Tibial artery (tissue), 4 donors: ENCODE data around the gene CAPN5.

Experiments
- DNase-seq, 2 donors: peaks; one replicate each; pipeline ENCODE4 v3.0.0-alpha.2; 2019
- H3K27ac ChIP-seq, 2 donors: fragments of 200-600 bp; sonication (generic) in 1 of 2; 1 replicate in 1 of 2; 2 replicates in 1 of 2; pipeline ENCODE4 v1.5.1; 2018 to 2019; ENCODE audit warnings: mild to moderate bottlenecking in 1 of 2
- H3K27me3 ChIP-seq, 2 donors: fragments of 200-600 bp; sonication (generic) in 1 of 2; one replicate each; pipeline versions ENCODE4 v1.5.1 to v1.6.0; 2016 to 2019
- H3K36me3 ChIP-seq, 3 donors: fragments of 200-600 bp; sonication (generic) in 2 of 3; one replicate each; pipeline ENCODE4 v1.5.1; 2016 to 2019; ENCODE audit warnings: mild to moderate bottlenecking in 2 of 3
- H3K4me1 ChIP-seq, 4 donors: fragments of 200-600 bp; sonication (generic) in 2 of 4; 1 replicate in 3 of 4; 2 replicates in 1 of 4; pipeline ENCODE4 v1.5.1; 2016 to 2019
- H3K4me3 ChIP-seq, 2 donors: fragments of 200-600 bp; sonication (generic) in 1 of 2; 1 replicate in 1 of 2; 2 replicates in 1 of 2; pipeline ENCODE4 v1.5.1; 2018 to 2019; ENCODE audit warnings: mild to moderate bottlenecking in 2 of 2
- H3K9me3 ChIP-seq, 3 donors: fragments of 200-600 bp; sonication (generic) in 1 of 3; one replicate each; pipeline ENCODE4 v1.5.1; 2016 to 2019
- intact Hi-C: fragments of 100-400 bp; cut with DNase I; formaldehyde crosslinking; loops from one replicate; pipeline ENCODE4 v1.15.0; 2023; ENCODE audit warnings: low total_unique reads
- TF ChIP-seq, protein P1 (sequence below), 2 experiments: fragments of 200-600 bp in 1 of 2; fragments of 450-650 bp in 1 of 2; IDR thresholded peaks; one replicate each; pipeline ENCODE4 v1.5.1; 2017 to 2019; ENCODE audit warnings: antibody characterized with exemption in 2 of 2, mild to moderate bottlenecking in 1 of 2, moderate library complexity in 1 of 2

Gene CAPN5

DNA sequence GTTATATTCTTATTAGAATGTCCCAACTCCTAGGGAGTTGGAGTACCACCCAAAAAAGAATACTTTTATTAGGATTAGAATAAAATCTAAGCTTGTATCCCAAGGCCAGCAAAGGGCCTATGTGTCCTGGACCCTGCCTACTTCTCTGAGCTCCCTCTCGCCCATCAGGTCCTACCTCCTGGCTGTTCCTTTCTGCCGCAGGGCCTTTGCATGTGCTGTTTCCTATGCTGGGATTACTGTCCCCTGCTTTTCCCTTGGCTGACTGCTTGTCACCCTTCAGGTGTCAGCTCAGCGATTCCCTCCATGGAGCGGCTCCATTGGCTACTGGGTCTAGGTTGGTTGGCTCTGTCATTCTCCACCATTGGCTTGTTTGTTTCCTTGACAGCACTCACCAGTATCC, 74.7 kb downstream of the CAPN5 start:
- TF ChIP-seq, protein P1, sequence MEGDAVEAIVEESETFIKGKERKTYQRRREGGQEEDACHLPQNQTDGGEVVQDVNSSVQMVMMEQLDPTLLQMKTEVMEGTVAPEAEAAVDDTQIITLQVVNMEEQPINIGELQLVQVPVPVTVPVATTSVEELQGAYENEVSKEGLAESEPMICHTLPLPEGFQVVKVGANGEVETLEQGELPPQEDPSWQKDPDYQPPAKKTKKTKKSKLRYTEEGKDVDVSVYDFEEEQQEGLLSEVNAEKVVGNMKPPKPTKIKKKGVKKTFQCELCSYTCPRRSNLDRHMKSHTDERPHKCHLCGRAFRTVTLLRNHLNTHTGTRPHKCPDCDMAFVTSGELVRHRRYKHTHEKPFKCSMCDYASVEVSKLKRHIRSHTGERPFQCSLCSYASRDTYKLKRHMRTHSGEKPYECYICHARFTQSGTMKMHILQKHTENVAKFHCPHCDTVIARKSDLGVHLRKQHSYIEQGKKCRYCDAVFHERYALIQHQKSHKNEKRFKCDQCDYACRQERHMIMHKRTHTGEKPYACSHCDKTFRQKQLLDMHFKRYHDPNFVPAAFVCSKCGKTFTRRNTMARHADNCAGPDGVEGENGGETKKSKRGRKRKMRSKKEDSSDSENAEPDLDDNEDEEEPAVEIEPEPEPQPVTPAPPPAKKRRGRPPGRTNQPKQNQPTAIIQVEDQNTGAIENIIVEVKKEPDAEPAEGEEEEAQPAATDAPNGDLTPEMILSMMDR (IDR thresholded peaks at IDR 0.05): no peak
- Histone ChIP-seq H3K4me1 (peaks cover 0 to 6% (median 2%) of the 10 kb centered on the region in 4 donors), H3K27me3 (peaks cover 0 to 35% of the 10 kb centered on the region in 2 donors), H3K9me3 (no peaks in the 10 kb centered on the region), H3K27ac (no peak overlapping the region), H3K36me3 (no peaks in the 10 kb centered on the region), H3K4me3 (no peak overlapping the region)
- DNase-seq: no peak
- intact Hi-C loops: no loop called here

DNA sequence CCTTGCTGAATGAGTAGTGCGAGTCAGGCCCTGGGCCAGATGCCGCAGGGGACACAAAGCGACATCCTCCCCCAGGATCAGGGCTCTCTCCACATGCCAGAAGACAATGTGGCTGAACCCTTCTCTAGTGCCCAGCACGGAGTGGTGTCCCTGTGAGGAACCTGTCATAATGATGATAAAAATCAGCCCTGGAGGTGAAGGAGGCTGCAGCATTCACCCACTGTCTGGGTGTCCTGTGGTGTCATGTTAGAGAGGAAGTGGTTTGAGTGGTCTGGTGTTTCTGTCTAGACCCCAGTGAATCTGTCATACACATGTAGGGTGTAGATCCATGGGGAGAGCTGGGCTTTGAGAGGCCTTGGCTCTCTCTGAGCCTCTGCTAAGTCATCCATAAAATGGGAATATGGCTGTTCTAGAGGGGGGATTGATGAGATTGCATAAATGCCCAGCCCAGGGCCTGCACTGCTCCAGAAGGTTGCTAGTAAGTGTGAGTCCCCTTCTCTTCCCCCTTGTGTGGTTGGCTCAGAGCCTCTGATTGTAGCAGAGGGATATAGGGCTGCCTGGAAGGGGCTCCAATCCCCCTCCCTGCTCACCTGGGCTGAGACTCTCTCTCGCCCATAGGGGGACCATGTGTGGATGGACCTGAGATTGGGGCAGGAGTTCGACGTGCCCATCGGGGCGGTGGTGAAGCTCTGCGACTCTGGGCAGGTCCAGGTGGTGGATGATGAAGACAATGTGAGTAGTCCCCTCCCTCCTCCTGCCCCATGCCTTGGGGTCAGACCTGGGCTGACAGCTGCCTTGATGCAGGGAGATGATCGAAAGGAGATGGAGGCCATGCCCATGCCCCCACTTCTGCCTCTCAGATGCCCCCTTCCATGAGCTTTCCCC, 75.6 kb downstream of the CAPN5 start:
- H3K36me3 ChIP-seq: no peaks in the 10 kb centered on the region
- H3K4me3 ChIP-seq: no peak overlapping the region
- no peaks in the 10 kb centered on the region for H3K9me3 ChIP-seq
- H3K27me3 ChIP-seq: peaks cover 0 to 34% of the 10 kb centered on the region in 2 donors
- H3K4me1 ChIP-seq: peaks cover 0 to 6% (median 2%) of the 10 kb centered on the region in 4 donors
- TF ChIP-seq, protein P1 (IDR thresholded peaks at IDR 0.05): no peak
- no peak overlapping the region for H3K27ac ChIP-seq
- intact Hi-C loops: no loop called here
- DNase-seq: no peak

GRCh38 chr11:77143405-77144020, 76.7 kb downstream of the CAPN5 start:
- Histone ChIP-seq H3K27ac (no peak overlapping the region), H3K27me3 (peaks cover 0 to 28% of the 10 kb centered on the region in 2 donors), H3K36me3 (no peaks in the 10 kb centered on the region), H3K9me3 (no peaks in the 10 kb centered on the region), H3K4me3 (no peak overlapping the region), H3K4me1 (no peaks in the 10 kb centered on the region)
- TF ChIP-seq, protein P1 (IDR thresholded peaks at IDR 0.05): no peak
- intact Hi-C loops: no loop called here
- DNase-seq: no peak

GRCh38 chr11:77144196-77144856, 77.6 kb downstream of the CAPN5 start:
- Histone ChIP-seq H3K27me3 (peaks cover 0 to 20% of the 10 kb centered on the region in 2 donors), H3K9me3 (no peaks in the 10 kb centered on the region), H3K4me1 (no peaks in the 10 kb centered on the region), H3K4me3 (no peak overlapping the region), H3K27ac (no peak overlapping the region), H3K36me3 (no peaks in the 10 kb centered on the region)
- intact Hi-C loops: no loop called here
- TF ChIP-seq, protein P1 (IDR thresholded peaks at IDR 0.05): no peak
- DNase-seq: no peak

- no peaks in the 10 kb centered on the region for H3K36me3 ChIP-seq
- DNase-seq: no peak
- no peaks in the 10 kb centered on the region for H3K4me1 ChIP-seq
- intact Hi-C loops: no loop called here
- TF ChIP-seq, protein P1 (IDR thresholded peaks at IDR 0.05): no peak
- H3K27ac ChIP-seq: no peak overlapping the region
- H3K27me3 ChIP-seq: peaks cover 0 to 19% of the 10 kb centered on the region in 2 donors
- H3K9me3 ChIP-seq: no peaks in the 10 kb centered on the region
- no peak overlapping the region for H3K4me3 ChIP-seq
Observed at GRCh38 chr11:77144857-77145428, 78.2 kb downstream of the CAPN5 start.
